Mesodermal cell (in vitro differentiated cells): Measurements from ENCODE around the gene CSRNP2.

ENCODE experiments used
- H3K27ac ChIP-seq: 2 replicates; pipeline ENCODE4 v1.7.0; 2013; ENCODE audit warnings: mild to moderate bottlenecking, low read depth, low read length, moderate library complexity; ENCODE audit not compliant: severe bottlenecking
- H3K36me3 ChIP-seq: 2 replicates; pipeline ENCODE4 v1.7.1; 2013; ENCODE audit warnings: mild to moderate bottlenecking, low read length, moderate library complexity; ENCODE audit not compliant: control insufficient read depth, insufficient read depth
- H3K4me1 ChIP-seq: one replicate; pipeline ENCODE4 v1.7.1; 2013; ENCODE audit warnings: mild to moderate bottlenecking, low read length; ENCODE audit not compliant: insufficient read depth, control insufficient read depth, poor library complexity, severe bottlenecking
- H3K4me3 ChIP-seq: 2 replicates; pipeline ENCODE4 v1.7.0; 2013; ENCODE audit warnings: low read length, control low read depth, mild to moderate bottlenecking; ENCODE audit not compliant: insufficient read depth, poor library complexity, severe bottlenecking; ENCODE audit errors: extremely low read depth
- H3K9me3 ChIP-seq: 2 replicates; pipeline ENCODE4 v1.7.1; 2013; ENCODE audit warnings: mild to moderate bottlenecking, low read length, moderate library complexity; ENCODE audit not compliant: control insufficient read depth
- WGBS, 2 experiments: methylation state at CpG; one replicate each; pipeline ENCODE4 v1.1.5; 2013; ENCODE audit warnings: missing lambda C conversion rate in 2 of 2; ENCODE audit not compliant: insufficient coverage in 2 of 2; 5-methylcytosine and 5-hydroxymethylcytosine counted together

CSRNP2 gene

DNA sequence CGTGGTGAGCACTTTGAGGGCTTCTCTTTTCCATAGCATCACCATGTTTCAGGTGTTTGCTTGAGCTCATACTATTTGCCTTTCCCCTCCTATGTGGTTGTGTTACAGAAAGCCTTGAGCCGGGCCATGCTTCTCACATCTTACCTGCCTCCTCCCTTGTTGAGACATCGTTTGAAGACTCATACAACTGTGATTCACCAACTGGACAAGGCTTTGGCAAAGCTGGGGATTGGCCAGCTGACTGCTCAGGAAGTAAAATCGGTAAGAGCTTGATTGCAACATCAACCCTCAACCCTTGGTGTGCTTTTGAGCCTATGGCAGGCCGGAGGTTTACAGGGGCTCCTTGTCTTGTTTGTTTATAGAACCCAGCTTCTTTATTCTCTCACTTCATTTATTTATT is 27.2 kb downstream of the CSRNP2 start:
- Histone ChIP-seq H3K4me1 (no peaks in the 10 kb centered on the region), H3K27ac (no peak overlapping the region), H3K9me3 (no peaks in the 10 kb centered on the region), H3K4me3 (no peak overlapping the region), H3K36me3 (peaks cover 83% of the 10 kb centered on the region)
- WGBS, 2 experiments = 82 to 100% methylated on average over 3 to 4 of the region's 5 CpGs

DNA sequence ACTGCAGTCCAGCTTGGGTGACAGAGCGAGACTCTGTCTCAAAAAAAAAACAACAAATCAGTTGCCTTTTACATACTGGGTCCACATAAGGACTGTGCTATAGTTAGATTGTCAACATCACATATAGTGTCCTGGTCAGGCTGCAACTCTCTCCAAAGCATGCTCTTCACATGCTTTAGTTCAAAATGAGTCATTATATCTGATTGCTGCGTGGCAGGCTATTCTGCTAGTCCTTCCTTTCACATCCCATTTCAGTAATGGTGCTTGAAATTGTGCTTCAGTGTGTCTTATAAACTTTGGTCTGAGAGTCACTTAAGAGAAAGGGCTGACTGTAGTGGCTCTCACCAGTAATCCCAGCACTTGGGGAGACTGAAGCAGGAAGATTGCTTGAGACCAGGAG is 28.3 kb downstream of the CSRNP2 start:
- WGBS, 2 experiments = 100% methylated on average over 1 of the region's 2 CpGs; no CpG with 5 or more reads in 1 of the 2 experiments

GRCh38 chr12:51051787-51052186 is 31.6 kb downstream of the CSRNP2 start:
- Histone ChIP-seq H3K4me3 (no peak overlapping the region), H3K36me3 (peaks cover 43% of the 10 kb centered on the region), H3K27ac (no peak overlapping the region), H3K4me1 (no peaks in the 10 kb centered on the region), H3K9me3 (no peaks in the 10 kb centered on the region)
- WGBS, 2 experiments = 88 to 98% methylated on average over 3 of the region's 4 CpGs

More for the DNA sequence above, 28.3 kb downstream of the CSRNP2 start:
- Histone ChIP-seq H3K9me3 (no peaks in the 10 kb centered on the region), H3K4me3 (no peak overlapping the region), H3K4me1 (no peaks in the 10 kb centered on the region), H3K27ac (no peak overlapping the region), H3K36me3 (peaks cover 73% of the 10 kb centered on the region)

- peak overlapping the region; percentile 14 for H3K4me3 ChIP-seq
- peaks cover 26% of the 10 kb centered on the region for H3K36me3 ChIP-seq
- no CpG with 5 or more reads among the region's 3 CpGs for WGBS, 2 experiments
- no peaks in the 10 kb centered on the region for H3K4me1 ChIP-seq
- no peaks in the 10 kb centered on the region for H3K9me3 ChIP-seq
- H3K27ac ChIP-seq = no peak overlapping the region
Observed at GRCh38 chr12:51049525-51049924, 33.9 kb downstream of the CSRNP2 start.

DNA sequence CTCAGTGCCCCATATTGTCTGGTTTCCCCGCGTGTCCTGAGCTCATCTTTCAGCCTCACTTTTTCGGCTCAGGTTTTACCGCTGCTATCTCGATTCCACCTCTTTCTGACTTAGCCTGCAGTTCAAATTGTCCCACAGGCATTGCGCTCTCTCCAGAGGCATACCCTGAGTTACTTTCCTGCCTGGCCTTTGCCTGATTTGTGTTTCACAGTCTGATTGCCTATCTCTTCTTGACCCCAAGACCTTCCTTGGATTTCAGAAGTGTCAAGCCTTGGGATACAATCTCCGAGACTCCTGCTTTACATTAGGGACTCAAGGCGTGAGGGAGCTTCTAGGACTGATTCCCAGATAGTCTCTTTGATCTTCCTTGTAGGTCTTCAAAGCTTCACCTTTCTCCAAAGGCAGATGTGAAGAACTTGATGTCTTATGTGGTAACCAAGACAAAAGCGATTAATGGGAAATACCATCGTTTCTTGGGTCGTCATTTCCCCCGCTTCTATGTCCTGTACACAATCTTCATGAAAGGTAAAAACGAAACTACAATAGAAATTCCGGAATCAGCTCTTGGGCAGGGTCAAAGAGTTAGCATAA is 34.6 kb downstream of the CSRNP2 start:
- H3K9me3 ChIP-seq = no peaks in the 10 kb centered on the region
- H3K27ac ChIP-seq = no peak overlapping the region
- WGBS, 2 experiments = 43 to 56% methylated on average over 11 to 14 of the region's 14 CpGs
- H3K4me3 ChIP-seq = peak overlapping the region; percentile 71
- H3K4me1 ChIP-seq = no peaks in the 10 kb centered on the region
- peaks cover 19% of the 10 kb centered on the region for H3K36me3 ChIP-seq

DNA sequence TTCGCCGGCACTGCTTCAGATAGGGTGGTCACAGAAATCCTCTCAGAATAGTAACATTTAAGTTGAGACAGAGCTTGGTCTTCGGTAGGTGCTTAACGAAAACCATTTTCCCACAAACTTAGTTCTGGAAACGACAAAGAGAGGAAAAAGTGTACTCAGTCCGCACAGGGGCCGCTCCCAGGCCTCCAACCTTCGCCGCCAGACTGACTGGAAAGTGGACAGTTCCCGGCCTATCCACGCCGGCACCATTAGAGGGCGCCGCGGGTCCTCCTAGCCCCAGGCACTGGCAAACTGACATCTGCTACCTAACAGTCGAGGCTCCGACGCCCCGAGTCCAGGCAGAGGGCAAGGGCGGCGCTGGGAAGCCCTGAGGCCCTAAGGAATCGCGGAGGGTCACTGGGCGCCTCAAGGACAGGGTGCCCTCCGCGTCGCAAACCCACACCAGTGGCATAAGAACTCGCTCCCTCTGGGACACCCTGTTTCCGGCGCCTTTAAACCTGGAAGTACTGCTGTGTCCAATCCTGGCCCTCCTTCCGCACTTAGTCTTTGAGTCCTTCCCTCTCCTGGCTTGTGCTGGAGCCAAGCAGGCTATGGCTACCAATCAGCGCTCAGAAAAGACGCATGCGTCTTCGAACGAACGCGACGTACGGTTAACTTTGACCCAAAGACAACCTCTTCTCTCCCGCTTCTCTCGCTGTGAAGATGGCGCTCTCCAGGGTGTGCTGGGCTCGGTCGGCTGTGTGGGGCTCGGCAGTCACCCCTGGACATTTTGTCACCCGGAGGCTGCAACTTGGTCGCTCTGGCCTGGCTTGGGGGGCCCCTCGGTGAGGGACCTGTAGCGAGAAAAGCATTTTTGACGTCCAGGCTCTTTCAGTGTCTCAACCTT is 35.5 kb downstream of the CSRNP2 start, which contains the start of gene LETMD1:
Gene LETMD1 (plus strand): TSS at position 673 of the 886 bp plus-strand sequence. CDS start 30 bp downstream, at position 703.
- 3 to 5% methylated on average over 44 to 50 of the region's 51 CpGs for WGBS, 2 experiments

GRCh38 chr12:51036279-51036678 is 47.1 kb downstream of the CSRNP2 start:
- Histone ChIP-seq H3K27ac (no peak overlapping the region), H3K36me3 (no peaks in the 10 kb centered on the region), H3K9me3 (no peaks in the 10 kb centered on the region), H3K4me1 (no peaks in the 10 kb centered on the region), H3K4me3 (no peak overlapping the region)
- WGBS, 2 experiments = 80% methylated on average over 1 of the region's 3 CpGs; no CpG with 5 or more reads in 1 of the 2 experiments

More for the DNA sequence above, 35.5 kb downstream of the CSRNP2 start, which contains the start of gene LETMD1:
- no peaks in the 10 kb centered on the region for H3K4me1 ChIP-seq
- H3K4me3 ChIP-seq = peak within 1 kb of the TSS; percentile 71
- peak within 1 kb of the TSS; percentile 80 for H3K27ac ChIP-seq
- H3K36me3 ChIP-seq = peaks cover 11% of the 10 kb centered on the region
- H3K9me3 ChIP-seq = no peaks in the 10 kb centered on the region

GRCh38 chr12:51033457-51034089 is 49.8 kb downstream of the CSRNP2 start:
- Histone ChIP-seq H3K4me3 (no peak overlapping the region), H3K9me3 (no peaks in the 10 kb centered on the region), H3K27ac (no peak overlapping the region), H3K4me1 (no peaks in the 10 kb centered on the region), H3K36me3 (no peaks in the 10 kb centered on the region)
- WGBS, 2 experiments = 100% methylated on average over 1 to 2 of the region's 4 CpGs

- H3K4me3 ChIP-seq = no peak overlapping the region
- no peaks in the 10 kb centered on the region for H3K9me3 ChIP-seq
- no peaks in the 10 kb centered on the region for H3K36me3 ChIP-seq
- no peak overlapping the region for H3K27ac ChIP-seq
- no peaks in the 10 kb centered on the region for H3K4me1 ChIP-seq
- WGBS, 2 experiments = 100% methylated on average over 1 of the region's 2 CpGs; no CpG with 5 or more reads in 1 of the 2 experiments
Observed at GRCh38 chr12:51033048-51033447, 50.3 kb downstream of the CSRNP2 start.

- Histone ChIP-seq H3K9me3 (no peaks in the 10 kb centered on the region), H3K27ac (no peak overlapping the region), H3K36me3 (peaks cover 2% of the 10 kb centered on the region), H3K4me3 (no peak overlapping the region), H3K4me1 (peaks cover 8% of the 10 kb centered on the region)
- WGBS, 2 experiments = 83 to 95% methylated on average over 3 of the region's 5 CpGs
Observed at GRCh38 chr12:51028813-51029150, 54.6 kb downstream of the CSRNP2 start.
